Thyroid gland (tissue), 4 donors: Measurements from ENCODE around the gene GARIN1A.
"Not testable (repeated sequence)": the region's sequence is repeated elsewhere in the genome, so short reads cannot be mapped to it uniquely, and the experiment has no call there.

Experiments
- POLR2A ChIP-seq, 2 donors: fragments of 450-650 bp; IDR thresholded peaks; one replicate each; pipeline ENCODE4 v1.6.1; 2017; ENCODE audit warnings: antibody characterized with exemption in 2 of 2, mild to moderate bottlenecking in 2 of 2, moderate library complexity in 1 of 2
- TF ChIP-seq, protein P1 (sequence below), 6 experiments: fragments of 200-600 bp in 3 of 6; fragments of 450-650 bp in 3 of 6; sonication (generic) in 3 of 6; IDR thresholded peaks; one replicate each; pipeline ENCODE4 v1.5.1; 2016 to 2019; ENCODE audit warnings: antibody characterized with exemption in 6 of 6, mild to moderate bottlenecking in 2 of 6, inconsistent platforms in 1 of 6, moderate library complexity in 1 of 6

DNA sequence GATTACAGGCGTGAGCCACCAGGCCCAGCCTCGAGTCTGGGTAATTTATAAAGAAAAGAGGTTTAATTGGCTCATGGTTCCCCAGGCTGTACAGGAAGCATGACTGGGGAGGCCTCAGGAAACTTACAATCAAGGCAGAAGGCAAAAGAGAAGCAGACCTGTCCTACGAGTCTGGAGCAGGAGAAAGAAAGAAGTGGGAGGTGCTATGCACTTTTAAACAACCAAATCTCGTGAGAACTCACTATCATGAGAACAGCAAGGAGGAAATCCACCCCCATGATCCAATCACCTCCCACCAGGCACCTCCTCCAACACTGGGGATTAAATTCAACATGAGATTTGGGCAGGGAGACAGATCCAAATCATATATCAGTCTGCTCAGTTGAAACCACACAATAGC, 11.6 kb downstream of the GARIN1A start:
- not testable (repeated sequence) for TF ChIP-seq POLR2A (IDR thresholded peaks at IDR 0.05)
- TF ChIP-seq, protein P1, sequence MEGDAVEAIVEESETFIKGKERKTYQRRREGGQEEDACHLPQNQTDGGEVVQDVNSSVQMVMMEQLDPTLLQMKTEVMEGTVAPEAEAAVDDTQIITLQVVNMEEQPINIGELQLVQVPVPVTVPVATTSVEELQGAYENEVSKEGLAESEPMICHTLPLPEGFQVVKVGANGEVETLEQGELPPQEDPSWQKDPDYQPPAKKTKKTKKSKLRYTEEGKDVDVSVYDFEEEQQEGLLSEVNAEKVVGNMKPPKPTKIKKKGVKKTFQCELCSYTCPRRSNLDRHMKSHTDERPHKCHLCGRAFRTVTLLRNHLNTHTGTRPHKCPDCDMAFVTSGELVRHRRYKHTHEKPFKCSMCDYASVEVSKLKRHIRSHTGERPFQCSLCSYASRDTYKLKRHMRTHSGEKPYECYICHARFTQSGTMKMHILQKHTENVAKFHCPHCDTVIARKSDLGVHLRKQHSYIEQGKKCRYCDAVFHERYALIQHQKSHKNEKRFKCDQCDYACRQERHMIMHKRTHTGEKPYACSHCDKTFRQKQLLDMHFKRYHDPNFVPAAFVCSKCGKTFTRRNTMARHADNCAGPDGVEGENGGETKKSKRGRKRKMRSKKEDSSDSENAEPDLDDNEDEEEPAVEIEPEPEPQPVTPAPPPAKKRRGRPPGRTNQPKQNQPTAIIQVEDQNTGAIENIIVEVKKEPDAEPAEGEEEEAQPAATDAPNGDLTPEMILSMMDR (IDR thresholded peaks at IDR 0.05): not testable (repeated sequence)
